HPDE6-E6E7 (cell line): ENCODE results near the gene KCNMA1.

Experiments
- DNase-seq: peaks from one replicate; pipeline ENCODE4 v3.0.0; 2011; ENCODE audit warnings: missing footprints; ENCODE audit errors: extremely low spot score

The KCNMA1 gene

DNA sequence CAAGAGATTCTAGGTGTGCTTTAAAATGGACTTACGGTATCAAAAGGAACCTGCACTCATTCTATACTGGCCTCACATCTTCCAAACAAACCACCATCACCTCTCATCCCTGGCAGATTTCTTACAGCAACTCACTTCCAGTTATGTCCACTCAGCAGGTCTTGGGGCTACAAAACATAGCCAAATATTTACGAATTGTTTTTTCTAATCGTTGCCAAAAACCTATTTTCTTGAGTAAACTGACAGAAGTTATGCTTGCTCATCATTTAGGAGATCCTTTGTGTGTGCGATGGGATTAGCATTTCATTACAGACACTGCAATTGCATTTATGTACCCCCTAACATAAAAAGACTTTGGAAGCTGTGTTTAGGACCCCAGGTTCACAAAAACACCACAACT, 2.7 kb downstream of the KCNMA1 start:
- DNase-seq, result no peak

- DNase-seq, result no peak
These were observed 4.2 kb downstream of the KCNMA1 start for GRCh38 chr10:77633376-77633775.

DNA sequence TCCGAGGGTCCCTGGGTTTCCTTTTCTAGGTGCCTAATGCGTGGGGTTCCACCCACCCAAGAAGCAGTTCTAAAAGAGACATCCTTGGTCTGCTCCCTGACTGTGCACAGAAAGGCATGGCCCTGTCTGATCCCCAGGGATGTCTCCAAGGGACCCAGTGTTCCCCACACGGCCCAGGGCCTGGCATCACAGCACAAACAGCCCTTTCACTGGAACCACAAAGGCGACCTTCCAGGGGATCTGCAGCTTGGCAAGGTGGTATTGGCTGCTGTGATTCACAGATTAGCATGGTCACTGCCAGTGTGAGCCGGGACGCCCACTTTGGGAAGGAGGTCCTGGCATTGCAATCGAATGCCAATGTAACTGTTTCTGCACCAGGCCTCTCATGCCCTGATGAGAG, 6.4 kb downstream of the KCNMA1 start:
- no peak for DNase-seq

DNA sequence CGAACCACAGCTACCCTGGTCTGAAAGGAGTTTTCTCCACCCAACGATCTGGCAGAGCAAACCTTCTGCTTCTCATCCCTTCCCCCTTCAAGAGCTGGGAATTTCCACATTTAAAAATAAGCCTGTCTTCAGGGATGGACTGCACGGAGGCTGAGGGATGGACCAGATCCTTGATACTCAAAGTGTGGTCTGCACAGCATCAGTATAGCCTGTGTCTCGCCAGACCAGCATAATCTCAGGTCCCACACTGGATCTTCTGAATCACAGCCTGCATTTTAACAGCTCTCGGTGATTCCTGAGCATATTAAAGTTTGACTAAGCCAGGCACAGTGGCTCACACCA, 7.1 kb downstream of the KCNMA1 start:
- DNase-seq, result no peak

DNA sequence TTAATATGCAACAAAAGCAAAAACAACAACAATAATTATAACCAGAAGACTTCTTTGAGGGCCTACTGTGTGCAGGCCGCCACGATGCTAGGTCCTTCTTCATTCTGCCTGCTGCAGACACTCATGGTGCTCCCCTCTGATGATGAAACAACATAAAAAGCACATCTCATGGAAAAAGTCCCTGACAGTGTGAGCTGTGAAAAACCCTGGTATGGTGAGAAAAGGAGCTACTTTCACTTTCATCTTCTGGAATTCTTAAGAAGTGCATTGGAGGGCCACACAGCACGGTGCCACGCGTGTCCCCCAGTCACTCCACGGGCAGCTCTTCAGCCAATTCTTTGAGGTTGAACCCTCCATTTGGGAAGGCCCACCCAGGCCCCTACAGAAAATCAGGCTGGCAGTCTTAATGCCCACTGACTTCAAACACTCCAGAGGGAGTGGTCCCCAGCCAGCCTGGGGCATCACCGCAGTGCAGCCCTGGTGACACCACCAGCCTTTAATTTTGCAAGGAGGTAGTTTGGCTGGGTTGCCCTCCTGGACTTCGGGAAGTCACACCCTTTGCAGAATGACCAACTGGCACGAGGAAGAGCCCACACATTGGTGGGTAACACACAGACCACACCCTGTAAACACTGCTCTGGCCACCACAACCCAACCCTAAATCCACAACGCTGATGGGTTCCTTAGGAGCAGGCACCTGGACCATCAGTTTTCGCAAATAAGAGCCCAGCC, 7.7 kb downstream of the KCNMA1 start:
- no peak for DNase-seq

- DNase-seq, result no peak
These were observed 8.5 kb downstream of the KCNMA1 start for GRCh38 chr10:77628906-77629730.

GRCh38 chr10:77626266-77626935, 11.2 kb downstream of the KCNMA1 start:
- no peak for DNase-seq

DNA sequence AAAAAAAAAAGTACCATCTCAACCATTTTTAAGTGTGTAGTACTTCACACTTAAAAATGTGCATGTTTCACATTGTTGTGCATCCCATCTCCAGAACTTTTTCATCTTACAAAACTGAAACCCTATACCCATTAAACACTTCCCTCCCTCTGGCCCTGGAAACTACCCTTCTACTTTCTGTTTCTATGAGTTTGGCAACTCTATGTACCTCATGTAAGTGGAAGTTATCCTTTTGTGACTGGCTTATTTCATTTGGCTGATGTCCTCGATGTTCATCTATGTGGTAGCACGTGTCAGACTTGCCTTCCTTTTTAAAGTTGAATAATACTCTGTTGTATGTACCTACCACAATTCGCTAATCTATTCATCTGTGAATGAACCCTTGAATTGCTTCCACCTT, 12.2 kb downstream of the KCNMA1 start:
- no peak for DNase-seq

DNA sequence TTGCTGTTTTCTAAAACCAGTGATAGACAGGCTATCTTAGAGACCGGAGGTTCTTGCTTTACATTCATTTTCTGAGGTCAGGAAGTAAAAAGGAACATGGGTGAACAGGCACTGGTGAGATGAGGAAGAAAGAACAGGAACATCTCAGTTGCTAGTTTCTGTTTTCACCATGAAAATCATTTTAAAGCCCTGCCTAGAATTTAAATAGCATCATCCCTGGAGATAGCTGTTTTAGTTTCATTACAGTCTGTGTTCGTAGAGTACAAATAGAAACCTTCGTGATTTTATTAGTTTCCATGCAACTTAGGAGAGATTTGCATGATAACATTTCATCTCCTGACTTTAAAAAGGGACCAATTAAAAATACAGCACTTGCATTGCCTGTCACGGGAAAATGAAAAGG, 14.7 kb downstream of the KCNMA1 start:
- DNase-seq, result no peak

DNA sequence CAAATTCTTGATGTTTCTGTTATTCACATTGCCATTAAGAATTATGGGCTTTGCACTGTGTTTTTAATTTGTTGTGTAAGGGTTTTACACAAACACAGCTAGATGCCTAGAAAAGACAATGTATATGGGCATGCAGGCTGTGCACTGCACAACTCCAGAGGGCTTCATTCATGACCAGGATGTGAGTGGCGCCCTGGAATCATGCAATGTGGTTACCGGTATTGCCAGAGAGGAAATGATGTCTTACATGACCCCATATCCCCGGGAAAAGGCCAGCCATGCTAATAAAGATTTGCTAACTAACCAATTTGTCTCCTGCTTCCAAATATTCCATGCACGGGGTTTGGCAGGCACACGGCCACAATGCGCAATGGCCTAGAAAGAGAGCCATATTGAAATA, 16.9 kb downstream of the KCNMA1 start:
- no peak for DNase-seq

- DNase-seq, result no peak
These were observed 17.5 kb downstream of the KCNMA1 start for GRCh38 chr10:77619964-77620703.

- no peak for DNase-seq
These were observed 19.5 kb downstream of the KCNMA1 start for GRCh38 chr10:77618117-77618516.

GRCh38 chr10:77616766-77617165, 20.8 kb downstream of the KCNMA1 start:
- DNase-seq, result no peak

- no peak for DNase-seq
These were observed 22.6 kb downstream of the KCNMA1 start for GRCh38 chr10:77614778-77615625.

- no peak for DNase-seq
These were observed 24.0 kb downstream of the KCNMA1 start for GRCh38 chr10:77613476-77614130.

DNA sequence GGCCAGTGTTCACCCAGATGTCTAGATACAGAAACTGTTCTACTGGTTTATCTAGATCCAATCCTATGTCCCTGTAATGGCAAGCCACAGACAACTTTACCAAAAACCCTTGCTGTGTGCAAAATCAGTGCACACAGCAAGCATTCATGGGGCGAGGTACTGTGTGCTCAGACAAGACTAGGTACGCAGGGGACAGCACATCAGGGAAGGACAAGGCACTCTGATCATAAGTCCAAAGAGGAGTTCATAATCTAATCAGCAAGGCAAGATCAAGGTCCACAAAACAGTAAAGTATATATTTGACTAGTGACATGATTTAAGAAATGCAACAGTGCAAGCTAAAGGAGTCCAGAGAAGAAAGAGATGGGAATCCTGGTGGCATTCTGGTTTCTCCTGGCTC, 25.9 kb downstream of the KCNMA1 start:
- no peak for DNase-seq

GRCh38 chr10:77611221-77611620, 26.4 kb downstream of the KCNMA1 start:
- no peak for DNase-seq

GRCh38 chr10:77609781-77610272, 27.8 kb downstream of the KCNMA1 start:
- DNase-seq, result no peak

- DNase-seq, result no peak
These were observed 29.3 kb downstream of the KCNMA1 start for GRCh38 chr10:77608281-77608680.

- peak; percentile 40 for DNase-seq
These were observed 30.9 kb downstream of the KCNMA1 start for GRCh38 chr10:77606751-77607150.
